NCI-H510A treated with DMSO at 0.1 percent for 48 hours (cell line): ENCODE measurements around the gene PITPNC1.
"Not testable (repeated sequence)": the region's sequence is repeated elsewhere in the genome, so short reads cannot be mapped to it uniquely, and the experiment has no call there.

Experiments
- DNase-seq: peaks from one replicate; lab custom pipeline; 2025; lab: John Stamatoyannopoulos, UW

The PITPNC1 gene

DNA sequence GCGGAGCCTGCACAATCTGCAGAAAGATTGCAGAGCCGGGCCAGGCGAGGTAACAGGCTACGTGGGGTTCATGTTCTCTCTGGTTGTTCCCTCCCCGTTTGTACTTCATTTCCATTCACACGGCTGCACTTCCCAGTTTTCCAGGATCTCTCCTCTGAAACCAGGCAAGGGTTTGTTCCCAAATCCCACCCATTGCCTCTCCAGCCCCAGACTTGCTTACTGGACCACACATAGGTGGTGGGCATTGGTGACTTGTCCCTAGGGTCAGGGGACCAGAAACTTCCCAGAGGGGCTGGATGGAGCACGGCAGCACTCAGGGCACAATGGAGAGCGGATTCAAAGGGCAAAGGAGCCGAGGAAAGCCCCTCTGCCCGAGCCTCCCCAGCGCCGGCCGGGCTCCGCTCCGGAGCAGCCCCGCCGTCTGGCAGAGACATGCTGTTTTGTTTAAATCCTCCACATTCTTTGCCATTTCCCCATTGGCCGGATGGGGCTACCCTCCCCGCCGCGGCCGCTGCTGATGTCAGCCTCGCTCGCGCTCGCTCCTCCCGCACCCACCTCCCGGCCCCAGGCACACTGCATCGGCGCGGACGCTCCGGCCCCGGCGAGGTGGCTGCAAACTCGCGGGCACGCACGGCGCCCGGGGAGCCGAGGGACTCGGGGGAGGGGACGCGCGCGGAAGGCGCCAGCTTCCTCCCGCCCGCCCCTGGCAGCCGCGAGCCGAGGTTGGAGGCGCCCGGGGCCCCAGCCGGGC, at the start of gene PITPNC1:
PITPNC1 (plus strand) TSS at position 545 of the 751 bp plus-strand sequence.
- peak; percentile 62 for DNase-seq

GRCh38 chr17:67328026-67328425, 49.1 kb upstream of the PITPNC1 start:
- no peak for DNase-seq

GRCh38 chr17:67331381-67332161, 45.5 kb upstream of the PITPNC1 start:
- not testable (repeated sequence) for DNase-seq

DNA sequence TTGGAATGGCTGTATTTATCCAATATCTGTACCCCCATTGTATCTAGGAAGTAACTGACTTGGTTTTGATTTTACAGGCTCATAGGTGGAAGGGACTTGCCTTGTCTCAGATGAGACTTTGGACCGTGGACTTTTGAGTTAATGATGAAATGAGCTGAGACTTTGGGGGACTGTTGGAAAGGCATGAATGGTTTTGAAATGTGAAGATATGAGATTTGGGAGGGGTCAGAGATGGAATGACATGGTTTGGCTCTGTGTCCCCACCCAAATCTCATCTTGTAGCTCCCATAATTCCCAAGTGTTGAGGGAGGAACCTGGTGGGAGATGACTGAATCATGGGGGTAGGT, 44.9 kb upstream of the PITPNC1 start:
- DNase-seq, result not testable (repeated sequence)

- DNase-seq, result no peak
Measured at GRCh38 chr17:67335245-67335835, 41.7 kb upstream of the PITPNC1 start.

GRCh38 chr17:67336859-67337258, 40.2 kb upstream of the PITPNC1 start:
- DNase-seq, result no peak

GRCh38 chr17:67338353-67338752, 38.7 kb upstream of the PITPNC1 start:
- DNase-seq, result not testable (repeated sequence)

DNA sequence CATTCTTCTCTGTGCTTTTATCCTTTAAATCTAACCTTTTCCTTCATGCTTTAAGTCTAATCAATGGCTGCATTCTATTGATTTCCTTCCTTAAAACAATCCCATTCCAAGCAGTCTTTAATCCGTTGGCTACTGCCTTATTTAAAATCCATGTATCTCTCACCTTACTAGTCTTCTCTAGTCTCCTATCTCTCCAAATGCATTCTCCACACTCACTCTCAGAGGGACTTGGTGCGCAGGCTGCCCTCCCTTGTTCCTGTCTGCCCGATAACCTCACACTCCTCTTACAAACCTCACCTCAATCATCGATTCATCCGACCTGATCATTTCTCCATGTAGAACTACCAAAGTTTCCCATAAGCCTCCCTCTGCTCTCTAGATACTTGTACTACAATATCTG, 33.8 kb upstream of the PITPNC1 start:
- DNase-seq, result no peak

DNA sequence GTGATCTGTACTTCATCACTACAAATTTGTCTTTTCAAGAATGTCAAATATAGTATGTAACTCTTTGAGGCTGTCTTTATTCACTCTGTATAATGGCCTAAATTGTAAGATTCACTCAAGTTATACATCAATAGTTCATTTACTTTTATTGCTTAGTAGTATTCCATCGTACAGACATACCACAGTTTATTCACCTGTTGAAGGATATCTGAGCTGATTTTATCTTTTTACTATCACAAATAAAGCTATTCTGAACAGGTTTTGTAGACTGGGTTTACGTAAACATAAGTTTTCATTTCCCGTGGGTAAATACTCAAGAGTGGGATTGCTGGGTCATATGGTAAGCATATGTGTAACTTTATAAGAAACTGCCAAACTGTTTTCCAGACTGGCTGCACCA, 29.3 kb upstream of the PITPNC1 start:
- no peak for DNase-seq

DNA sequence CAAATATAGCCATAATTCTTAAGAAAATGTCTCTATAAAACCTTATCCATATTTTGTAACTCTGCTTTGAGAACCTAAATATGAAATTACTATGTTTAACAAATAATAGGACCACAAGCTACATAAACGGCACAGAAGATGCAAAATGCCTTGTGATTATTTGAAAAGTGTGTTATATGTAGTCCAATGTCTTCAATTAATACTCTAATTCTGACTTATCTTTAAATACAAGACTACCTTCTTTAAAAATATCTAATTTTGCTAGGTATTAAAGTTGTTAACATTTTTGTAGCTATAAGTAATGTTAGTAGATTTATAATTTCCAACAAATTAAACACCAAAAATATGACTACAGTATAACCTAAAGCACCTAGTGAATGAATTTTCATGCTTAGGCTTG, 27.7 kb upstream of the PITPNC1 start:
- DNase-seq, result no peak

GRCh38 chr17:67353161-67353560, 23.9 kb upstream of the PITPNC1 start:
- DNase-seq, result no peak

- no peak for DNase-seq
Measured at GRCh38 chr17:67353929-67354574, 23.0 kb upstream of the PITPNC1 start.

- no peak for DNase-seq
Measured at GRCh38 chr17:67358612-67359011, 18.5 kb upstream of the PITPNC1 start.

GRCh38 chr17:67359960-67360791, 16.9 kb upstream of the PITPNC1 start:
- DNase-seq, result peak; percentile 26

GRCh38 chr17:67360880-67361279, 16.2 kb upstream of the PITPNC1 start:
- DNase-seq, result no peak

DNA sequence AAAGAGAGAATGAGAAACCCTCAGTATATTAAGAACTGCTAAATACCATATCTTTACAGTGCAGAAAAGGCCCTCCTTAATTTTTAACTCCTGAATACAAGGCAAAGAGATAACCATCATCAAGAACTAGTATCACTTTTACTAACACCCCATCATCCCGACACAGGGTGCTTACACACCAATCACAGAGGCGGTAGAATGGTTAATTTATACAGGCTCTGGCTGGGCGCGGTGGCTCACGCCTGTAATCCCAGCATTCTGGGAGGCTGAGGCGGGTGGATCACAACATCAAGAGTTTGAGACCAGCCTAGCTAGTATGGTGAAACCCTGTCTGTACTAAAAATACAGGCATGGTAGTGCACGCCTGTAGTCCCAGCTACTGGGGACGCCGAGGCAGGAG, 14.9 kb upstream of the PITPNC1 start:
- no peak for DNase-seq

GRCh38 chr17:67364847-67365737, 12.0 kb upstream of the PITPNC1 start:
- DNase-seq, result no peak

DNA sequence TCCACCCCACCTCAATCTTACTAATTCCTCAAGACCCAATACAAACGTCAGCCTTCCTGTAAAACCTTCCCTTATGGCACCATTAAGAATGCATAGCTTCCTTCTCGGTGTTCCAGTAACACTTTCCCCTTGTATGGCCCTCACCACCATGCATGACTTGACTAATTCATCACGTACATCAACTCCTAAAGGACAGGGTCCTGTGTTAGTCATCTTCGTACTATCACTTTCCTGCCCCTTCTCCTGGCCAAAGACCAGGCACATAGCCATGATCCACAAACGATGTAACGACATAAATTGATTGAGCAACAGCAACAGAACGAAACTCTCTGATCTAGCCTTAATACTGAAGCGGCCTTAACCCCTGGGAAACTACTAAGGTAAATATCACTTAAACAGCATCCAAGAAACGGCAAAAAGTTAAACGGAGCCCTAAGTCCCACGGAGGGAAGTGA, 11.3 kb upstream of the PITPNC1 start:
- DNase-seq, result peak; percentile 24

DNA sequence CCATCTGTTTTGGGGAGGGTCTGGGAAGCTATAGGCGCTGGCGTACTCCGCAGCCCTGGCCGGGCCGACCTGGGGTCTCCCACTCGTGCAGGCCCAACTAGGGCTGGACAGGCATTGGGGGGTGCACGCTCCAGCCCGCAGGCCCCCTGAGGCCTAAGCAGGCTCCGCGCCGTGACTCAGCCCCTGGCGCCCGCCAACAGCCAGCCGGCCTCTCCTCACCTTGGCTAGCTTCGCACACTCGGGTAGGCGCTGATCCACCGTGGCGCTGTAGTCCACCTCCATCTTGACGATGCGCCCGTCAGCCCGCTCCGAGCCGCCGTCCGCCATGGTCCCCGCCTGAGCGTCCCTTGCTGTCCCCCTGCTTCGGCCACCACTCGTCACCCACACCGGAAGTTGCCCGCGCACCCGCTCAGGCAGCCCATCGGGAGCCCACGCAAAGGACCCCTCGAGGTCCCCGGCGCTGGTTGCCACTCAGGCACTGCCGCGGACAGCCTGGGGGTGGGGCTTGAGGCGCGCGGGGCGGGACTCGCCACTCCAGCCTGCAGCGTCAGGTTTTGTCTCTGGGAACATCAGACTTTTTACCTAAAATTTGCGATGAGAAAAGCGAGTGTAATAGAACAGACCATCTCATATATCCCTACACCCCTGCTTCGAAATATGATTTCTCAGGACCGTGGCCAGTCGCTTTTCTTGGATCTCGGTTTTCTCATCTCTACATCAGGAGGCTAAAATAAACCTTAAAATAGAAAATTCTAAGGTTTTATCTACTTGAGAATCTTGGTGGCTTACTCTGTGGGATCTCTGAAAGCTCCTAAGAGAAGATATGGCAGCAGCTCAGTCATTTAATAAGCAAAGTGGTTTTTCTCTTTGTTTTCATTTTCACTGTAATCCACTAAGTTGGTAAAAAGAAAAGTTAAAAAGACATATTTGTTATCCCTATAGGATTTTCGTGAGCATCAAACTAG, 10.6 kb upstream of the PITPNC1 start, which contains the start of gene PSMD12:
PSMD12 (minus strand) TSS at position 385 of the 965 bp plus-strand sequence; CDS start at position 327, 58 bp downstream.
- DNase-seq, result peak; percentile 92
